IgD-negative memory B cell (primary cell): ENCODE results near the gene LPCAT3. TPM values are rescaled to one million over a fixed set of nuclear protein-coding genes. Genes with fewer than 3 reads are reported as not detected.

Experiments used
- H3K27ac Mint-ChIP-seq, 3 donors: one replicate each; pipeline ENCODE4 v1.8.0; 2020 to 2022; ENCODE audit warnings: mild to moderate bottlenecking in 3 of 3, mixed read lengths in 3 of 3, moderate library complexity in 1 of 3
- H3K27me3 Mint-ChIP-seq: one replicate; pipeline ENCODE4 v1.8.0; 2021; ENCODE audit warnings: mixed read lengths
- H3K36me3 Mint-ChIP-seq: one replicate; pipeline ENCODE4 v1.8.0; 2020; ENCODE audit warnings: mild to moderate bottlenecking, mixed read lengths
- H3K4me1 Mint-ChIP-seq, 3 donors: one replicate each; pipeline ENCODE4 v1.8.0; 2020 to 2022; ENCODE audit warnings: mixed read lengths in 3 of 3, mild to moderate bottlenecking in 1 of 3
- H3K4me3 Mint-ChIP-seq, 4 donors: one replicate each; pipeline ENCODE4 v1.8.0; 2020 to 2022; ENCODE audit warnings: mild to moderate bottlenecking in 4 of 4, mixed read lengths in 4 of 4, moderate library complexity in 3 of 4
- H3K9me3 Mint-ChIP-seq, 3 donors: one replicate each; pipeline ENCODE4 v1.8.0; 2020 to 2021; ENCODE audit warnings: mixed read lengths in 3 of 3, mild to moderate bottlenecking in 1 of 3
- polyA plus RNA-seq: library from polyadenylated mRNA; unstranded; fragments of 300-500 nt; fragmentation: Illumina TruSeq; gene quantifications from one replicate; pipeline ENCODE4 v1.2.3, GENCODE V29; 2021

The LPCAT3 gene
- polyA plus RNA-seq, 1 donor from 2014 or later: 11.6 TPM

GRCh38 chr12:6950811-6951540 is 67.3 kb downstream of the LPCAT3 start, which contains the start of gene PTPN6:
Gene PTPN6 (plus strand): TSS chr12:6951356. CDS start chr12:6951513, 157 bp downstream.
- no peaks in the 10 kb centered on the region for H3K27me3 Mint-ChIP-seq
- H3K9me3 Mint-ChIP-seq: no peaks in the 10 kb centered on the region
- peak within 1 kb of the TSS; percentile 95 to 97 (median 97) for H3K27ac Mint-ChIP-seq
- H3K4me3 Mint-ChIP-seq: peak within 1 kb of the TSS; percentile 90 to 100 (median 98)
- peaks cover 43 to 58% (median 57%) of the 10 kb centered on the region in 3 donors for H3K4me1 Mint-ChIP-seq
- H3K36me3 Mint-ChIP-seq: peaks cover 20% of the 10 kb centered on the region

- Mint-ChIP-seq H3K4me3 (peak overlapping the region; percentile 90 to 100 (median 98)), H3K9me3 (no peaks in the 10 kb centered on the region), H3K4me1 (peaks cover 43 to 58% (median 57%) of the 10 kb centered on the region in 3 donors), H3K27ac (peak overlapping the region; percentile 95 to 97 (median 97)), H3K27me3 (no peaks in the 10 kb centered on the region), H3K36me3 (peaks cover 18% of the 10 kb centered on the region)
These were observed 67.9 kb downstream of the LPCAT3 start for GRCh38 chr12:6950401-6950801.

- peak overlapping the region; percentile 95 to 99 (median 97) for H3K27ac Mint-ChIP-seq
- peaks cover 37 to 59% (median 53%) of the 10 kb centered on the region in 3 donors for H3K4me1 Mint-ChIP-seq
- no peaks in the 10 kb centered on the region for H3K9me3 Mint-ChIP-seq
- peak overlapping the region; percentile 66 to 91 (median 82) for H3K4me3 Mint-ChIP-seq
- H3K36me3 Mint-ChIP-seq: peaks cover 13% of the 10 kb centered on the region
- no peaks in the 10 kb centered on the region for H3K27me3 Mint-ChIP-seq
These were observed 69.2 kb downstream of the LPCAT3 start for GRCh38 chr12:6948873-6949594.

GRCh38 chr12:6947615-6948014 is 70.7 kb downstream of the LPCAT3 start:
- Mint-ChIP-seq H3K4me1 (peaks cover 40 to 64% (median 58%) of the 10 kb centered on the region in 3 donors), H3K36me3 (peaks cover 6% of the 10 kb centered on the region), H3K4me3 (peak overlapping the region in 3 of 4 donors; percentile 70 to 91 (median 87)), H3K27me3 (no peaks in the 10 kb centered on the region), H3K27ac (peak overlapping the region; percentile 61 to 99 (median 95)), H3K9me3 (no peaks in the 10 kb centered on the region)

- Mint-ChIP-seq H3K9me3 (no peaks in the 10 kb centered on the region), H3K4me3 (peak overlapping the region; percentile 70 to 94 (median 93)), H3K27ac (peak overlapping the region; percentile 95 to 100 (median 99)), H3K27me3 (no peaks in the 10 kb centered on the region), H3K36me3 (peaks cover 3% of the 10 kb centered on the region), H3K4me1 (peaks cover 40 to 64% (median 58%) of the 10 kb centered on the region in 3 donors)
These were observed 71.3 kb downstream of the LPCAT3 start for GRCh38 chr12:6946920-6947374.

- H3K4me1 Mint-ChIP-seq: peaks cover 40 to 64% (median 58%) of the 10 kb centered on the region in 3 donors
- peak overlapping the region; percentile 70 to 94 (median 93) for H3K4me3 Mint-ChIP-seq
- peak overlapping the region; percentile 95 to 100 (median 99) for H3K27ac Mint-ChIP-seq
- no peaks in the 10 kb centered on the region for H3K27me3 Mint-ChIP-seq
- H3K36me3 Mint-ChIP-seq: peaks cover 2% of the 10 kb centered on the region
- no peaks in the 10 kb centered on the region for H3K9me3 Mint-ChIP-seq
These were observed 72.0 kb downstream of the LPCAT3 start for GRCh38 chr12:6946033-6946919.

GRCh38 chr12:6945613-6946012 is 72.7 kb downstream of the LPCAT3 start:
- H3K4me1 Mint-ChIP-seq: peaks cover 35 to 60% (median 54%) of the 10 kb centered on the region in 3 donors

GRCh38 chr12:6944381-6945186 is 73.7 kb downstream of the LPCAT3 start:
- Mint-ChIP-seq H3K36me3 (peaks cover 2% of the 10 kb centered on the region), H3K4me3 (peak overlapping the region; percentile 86 to 99 (median 96)), H3K27ac (peak overlapping the region; percentile 95 to 100 (median 99)), H3K9me3 (no peaks in the 10 kb centered on the region), H3K4me1 (peaks cover 28 to 51% (median 45%) of the 10 kb centered on the region in 3 donors), H3K27me3 (no peaks in the 10 kb centered on the region)

More at GRCh38 chr12:6945613-6946012, 72.7 kb downstream of the LPCAT3 start:
- Mint-ChIP-seq H3K27ac (peak overlapping the region; percentile 95 to 100 (median 99)), H3K9me3 (no peaks in the 10 kb centered on the region), H3K4me3 (peak overlapping the region; percentile 79 to 94 (median 90)), H3K36me3 (peaks cover 2% of the 10 kb centered on the region), H3K27me3 (no peaks in the 10 kb centered on the region)

- H3K36me3 Mint-ChIP-seq: peaks cover 2% of the 10 kb centered on the region
- H3K27me3 Mint-ChIP-seq: no peaks in the 10 kb centered on the region
- H3K9me3 Mint-ChIP-seq: no peaks in the 10 kb centered on the region
- peak within 1 kb of the TSS; percentile 86 to 99 (median 96) for H3K4me3 Mint-ChIP-seq
- H3K4me1 Mint-ChIP-seq: peaks cover 21 to 43% (median 37%) of the 10 kb centered on the region in 3 donors
- H3K27ac Mint-ChIP-seq: peak within 1 kb of the TSS; percentile 95 to 100 (median 99)
These were observed 74.4 kb downstream of the LPCAT3 start, which contains the start of the genes C12orf57 and RNU7-1 for GRCh38 chr12:6943722-6944380. Gene C12orf57 (plus strand): TSS chr12:6944022. CDS start chr12:6944122, 100 bp downstream. Gene RNU7-1 (plus strand): TSS chr12:6943816.

- H3K36me3 Mint-ChIP-seq: peaks cover 2% of the 10 kb centered on the region
- peaks cover 21 to 40% (median 35%) of the 10 kb centered on the region in 3 donors for H3K4me1 Mint-ChIP-seq
- peak overlapping the region; percentile 95 to 100 (median 99) for H3K27ac Mint-ChIP-seq
- no peaks in the 10 kb centered on the region for H3K9me3 Mint-ChIP-seq
- H3K27me3 Mint-ChIP-seq: no peaks in the 10 kb centered on the region
- H3K4me3 Mint-ChIP-seq: peak overlapping the region; percentile 86 to 99 (median 96)
These were observed 74.9 kb downstream of the LPCAT3 start for GRCh38 chr12:6943389-6943721.

GRCh38 chr12:6942331-6942665 is 76.0 kb downstream of the LPCAT3 start:
- Mint-ChIP-seq H3K4me3 (peak overlapping the region in 1 of 4 donors; percentile 61), H3K27me3 (no peaks in the 10 kb centered on the region), H3K27ac (peak overlapping the region; percentile 37 to 95 (median 86)), H3K9me3 (no peaks in the 10 kb centered on the region), H3K4me1 (peaks cover 21 to 36% (median 31%) of the 10 kb centered on the region in 3 donors), H3K36me3 (peaks cover 2% of the 10 kb centered on the region)

- peak overlapping the region in 2 of 3 donors; percentile 37 to 95 for H3K27ac Mint-ChIP-seq
- H3K27me3 Mint-ChIP-seq: no peaks in the 10 kb centered on the region
- H3K9me3 Mint-ChIP-seq: no peaks in the 10 kb centered on the region
- peaks cover 2% of the 10 kb centered on the region for H3K36me3 Mint-ChIP-seq
- peak overlapping the region in 1 of 4 donors; percentile 61 for H3K4me3 Mint-ChIP-seq
- H3K4me1 Mint-ChIP-seq: peaks cover 17 to 33% (median 28%) of the 10 kb centered on the region in 3 donors
These were observed 76.5 kb downstream of the LPCAT3 start for GRCh38 chr12:6941782-6942181.

GRCh38 chr12:6941267-6941666 is 77.0 kb downstream of the LPCAT3 start:
- peak overlapping the region in 1 of 4 donors; percentile 42 for H3K4me3 Mint-ChIP-seq
- no peaks in the 10 kb centered on the region for H3K9me3 Mint-ChIP-seq
- peak overlapping the region in 2 of 3 donors; percentile 66 to 76 for H3K27ac Mint-ChIP-seq
- H3K27me3 Mint-ChIP-seq: no peaks in the 10 kb centered on the region
- H3K36me3 Mint-ChIP-seq: peaks cover 3% of the 10 kb centered on the region
- peaks cover 15 to 32% (median 28%) of the 10 kb centered on the region in 3 donors for H3K4me1 Mint-ChIP-seq
